Esophagus muscularis mucosa (tissue), 3 donors: ENCODE measurements around the gene TTC39A.

Experiments
- CTCF ChIP-seq, 3 experiments: fragments of 200-600 bp in 2 of 3; fragments of 450-650 bp in 1 of 3; sonication (generic) in 2 of 3; IDR thresholded peaks; one replicate each; pipeline ENCODE4 v1.5.1; 2017 to 2019; ENCODE audit warnings: antibody characterized with exemption in 3 of 3, mild to moderate bottlenecking in 2 of 3, moderate library complexity in 1 of 3
- POLR2A ChIP-seq: fragments of 450-650 bp; IDR thresholded peaks from one replicate; pipeline ENCODE4 v1.6.1; 2017; ENCODE audit warnings: antibody characterized with exemption, moderate library complexity, mild to moderate bottlenecking, low read depth
- POLR2AphosphoS5 ChIP-seq, 2 donors: sonication (generic); formaldehyde crosslinking; IDR thresholded peaks; one replicate each; pipeline ENCODE4 v1.6.1; 2017; ENCODE audit warnings: antibody characterized with exemption in 2 of 2

- TF ChIP-seq CTCF (IDR thresholded peaks at IDR 0.05) (no peak), POLR2AphosphoS5 (IDR thresholded peaks at IDR 0.05) (no peak), POLR2A (no peak)
Measured at GRCh38 chr1:51294566-51295184, 35.7 kb downstream of the TTC39A start.
